GM19351 (cell line): ENCODE data around the gene KCNMA1.
"Not testable (repeated sequence)": the region's sequence is repeated elsewhere in the genome, so short reads cannot be mapped to it uniquely, and the experiment has no call there.

Experiments used
- ATAC-seq: cut with Tn5 transposase; IDR thresholded peaks from one replicate; pipeline ENCODE4 v1.9.1; 2021; ENCODE audit warnings: mild to moderate bottlenecking, moderate library complexity; ENCODE audit not compliant: unreplicated experiment

Gene KCNMA1

GRCh38 chr10:77355844-77356243, 281.8 kb downstream of the KCNMA1 start:
- ATAC-seq: no peak

GRCh38 chr10:77351386-77351785, 286.2 kb downstream of the KCNMA1 start:
- no peak for ATAC-seq

DNA sequence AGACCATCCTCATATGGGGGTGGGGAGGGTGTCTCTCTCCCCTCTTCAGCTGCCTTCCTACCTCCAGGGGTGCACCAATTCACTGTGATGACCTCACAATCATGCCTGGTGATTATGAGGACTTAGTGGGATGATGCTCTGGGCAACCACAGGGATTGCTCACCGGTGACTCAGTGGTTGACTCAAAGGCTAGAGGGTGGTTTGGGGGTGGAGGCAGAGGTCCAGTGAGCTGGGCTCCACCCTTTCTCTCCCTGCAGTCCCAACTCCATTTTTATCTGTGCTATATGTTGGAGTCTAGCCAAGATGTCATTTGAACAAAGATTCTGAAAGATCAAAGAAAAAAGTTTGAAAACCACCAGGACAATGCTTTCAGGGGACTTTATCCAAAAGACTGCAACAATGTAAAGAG, 286.9 kb downstream of the KCNMA1 start:
- ATAC-seq: no peak

DNA sequence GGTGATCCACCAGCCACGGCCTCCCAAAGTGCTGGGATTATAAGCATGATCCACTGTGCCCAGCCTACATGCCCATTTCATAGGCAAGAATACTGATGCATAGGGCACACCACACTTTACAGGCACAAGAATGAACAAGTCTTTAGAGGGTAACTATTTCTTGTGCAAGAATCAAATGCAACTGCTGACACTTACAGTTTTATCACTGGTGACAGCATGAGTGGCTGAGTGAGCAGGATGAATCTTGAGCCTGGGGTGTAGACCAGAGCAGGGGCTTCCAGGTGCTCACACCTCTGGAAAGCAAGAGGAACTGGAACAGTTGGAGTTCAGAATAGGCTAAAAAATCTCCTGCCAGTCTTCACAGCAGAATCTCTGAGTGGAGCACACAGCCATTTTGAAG, 287.5 kb downstream of the KCNMA1 start:
- no peak for ATAC-seq

DNA sequence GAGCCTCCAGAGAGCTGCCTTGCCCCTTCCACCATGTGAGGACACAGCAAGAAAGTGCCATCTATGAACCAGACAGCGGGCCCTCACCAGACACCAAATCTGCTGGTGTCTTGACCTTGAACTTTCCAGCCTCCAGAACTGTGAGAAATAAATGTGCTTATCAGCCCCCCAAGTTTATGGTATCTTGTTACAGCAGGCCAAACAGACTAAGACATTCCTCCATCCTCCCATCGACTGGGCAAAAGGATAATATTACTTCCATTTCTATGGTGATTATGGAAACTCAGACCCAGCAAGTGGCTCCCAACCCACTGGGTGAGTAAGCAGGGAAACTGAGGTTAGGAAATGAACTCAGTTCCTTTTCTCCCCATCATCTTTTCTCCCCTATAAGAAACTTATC, 288.4 kb downstream of the KCNMA1 start:
- ATAC-seq: no peak

- ATAC-seq: no peak
These were observed 288.9 kb downstream of the KCNMA1 start for GRCh38 chr10:77348751-77349150.

DNA sequence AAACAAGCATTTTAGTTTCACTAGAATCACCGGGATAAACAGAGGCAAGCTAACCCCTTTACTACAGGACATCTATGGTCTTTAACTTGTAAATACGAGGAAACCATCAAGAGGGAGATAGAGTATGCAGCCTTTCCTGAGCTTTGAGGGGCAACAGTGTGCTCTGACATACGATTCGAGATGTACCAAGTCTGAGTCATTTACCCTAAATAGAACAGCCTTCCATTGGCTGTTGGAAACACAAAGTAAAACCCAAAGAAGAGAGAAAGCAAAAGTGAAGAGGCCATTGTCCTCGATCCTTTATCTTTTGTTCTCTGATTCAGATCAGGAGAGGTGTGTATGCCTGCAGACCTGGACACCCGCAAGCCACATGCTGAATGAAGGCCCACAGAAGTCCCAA, 289.5 kb downstream of the KCNMA1 start:
- ATAC-seq: no peak

DNA sequence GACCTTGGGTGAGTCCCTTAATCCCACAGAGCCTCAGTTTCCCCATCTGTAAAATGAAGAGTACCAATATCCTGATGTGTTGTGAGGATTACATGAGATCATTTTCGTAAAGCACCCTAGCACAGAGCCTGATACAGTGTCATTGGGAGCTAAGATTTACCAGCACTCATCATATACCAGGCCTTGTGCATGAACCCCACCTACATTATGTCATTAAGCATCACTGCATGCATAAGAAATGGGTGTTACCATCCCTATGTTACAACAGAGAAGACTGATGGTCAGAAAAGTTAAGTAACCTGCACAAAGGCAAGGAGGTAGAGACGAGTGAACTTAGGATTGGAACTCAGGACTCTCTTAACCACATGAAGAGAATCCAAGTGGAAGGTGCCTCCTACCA, 290.6 kb downstream of the KCNMA1 start:
- ATAC-seq: no peak

DNA sequence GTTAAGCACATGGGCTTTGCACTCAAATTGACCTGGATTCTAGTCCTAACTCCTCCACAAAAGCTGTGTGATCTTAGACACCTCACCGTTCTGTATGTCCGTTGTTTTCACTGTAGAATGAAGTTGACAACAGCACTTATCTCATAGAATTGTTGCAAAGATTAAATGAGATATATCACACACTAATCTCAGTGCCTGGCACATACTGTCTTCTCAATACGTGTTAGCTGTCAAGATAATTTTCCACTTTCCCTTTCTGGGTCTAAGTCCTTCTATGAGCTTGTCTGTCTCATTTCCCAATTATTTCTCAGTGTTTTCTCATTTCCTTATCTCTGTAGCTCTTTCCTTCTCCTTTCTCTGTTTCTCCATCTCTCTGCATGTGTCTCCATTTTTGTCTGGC, 296.6 kb downstream of the KCNMA1 start:
- ATAC-seq: no peak

DNA sequence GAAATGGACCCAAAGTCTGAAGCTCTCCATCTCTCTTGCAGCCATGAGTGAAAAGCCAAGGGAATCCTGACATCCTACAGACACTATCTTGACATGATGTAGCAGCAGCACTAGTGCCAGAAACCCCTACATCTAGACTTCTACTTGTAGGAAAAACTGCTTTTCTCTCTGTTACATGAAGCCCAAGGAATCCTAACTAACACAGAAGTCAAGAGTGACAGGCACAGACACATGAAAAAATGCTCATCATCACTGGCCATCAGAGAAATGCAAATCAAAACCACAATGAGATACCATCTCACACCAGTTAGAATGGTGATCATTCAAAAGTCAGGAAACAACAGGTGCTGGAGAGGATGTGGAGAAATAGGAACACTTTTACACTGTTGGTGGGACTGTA, 297.7 kb downstream of the KCNMA1 start:
- not testable (repeated sequence) for ATAC-seq

GRCh38 chr10:77339166-77339565, 298.4 kb downstream of the KCNMA1 start:
- no peak for ATAC-seq

DNA sequence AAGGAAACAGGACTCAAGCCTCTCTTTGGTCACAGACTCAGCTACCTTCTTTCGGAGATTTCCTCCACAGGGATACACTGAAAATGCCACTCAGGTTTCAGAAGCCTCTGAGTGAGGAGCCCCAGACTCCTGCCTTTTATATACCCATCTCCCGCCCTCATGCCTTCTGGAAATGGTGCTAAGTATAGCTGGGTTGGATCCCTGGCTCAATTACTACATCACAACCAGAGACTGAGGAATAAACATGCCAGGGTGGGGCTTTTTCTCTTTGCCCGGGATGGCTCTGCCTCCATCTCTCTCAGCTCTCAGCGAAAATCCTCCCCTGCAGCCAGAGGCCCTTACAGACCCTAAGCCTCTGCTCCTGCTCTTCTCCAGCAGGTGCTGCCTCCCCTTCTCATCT, 299.5 kb downstream of the KCNMA1 start:
- no peak for ATAC-seq

DNA sequence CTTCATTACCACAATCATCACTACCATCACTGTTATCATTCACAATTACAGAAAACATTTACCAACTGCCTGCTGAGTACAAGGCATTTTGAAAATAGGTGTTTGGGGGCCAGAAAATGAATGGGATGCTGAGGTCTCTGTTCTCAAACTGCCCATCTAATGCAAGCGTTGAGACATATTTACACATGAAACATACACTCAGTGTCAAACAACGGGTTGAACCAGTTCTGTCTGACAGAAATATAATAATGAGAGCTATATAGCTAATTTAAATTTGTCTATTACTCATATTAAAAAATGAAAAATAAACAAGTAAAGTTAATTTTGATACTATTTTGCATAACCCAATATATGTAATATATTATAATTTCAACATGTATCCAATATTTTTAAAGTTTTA, 303.1 kb downstream of the KCNMA1 start:
- no peak for ATAC-seq

DNA sequence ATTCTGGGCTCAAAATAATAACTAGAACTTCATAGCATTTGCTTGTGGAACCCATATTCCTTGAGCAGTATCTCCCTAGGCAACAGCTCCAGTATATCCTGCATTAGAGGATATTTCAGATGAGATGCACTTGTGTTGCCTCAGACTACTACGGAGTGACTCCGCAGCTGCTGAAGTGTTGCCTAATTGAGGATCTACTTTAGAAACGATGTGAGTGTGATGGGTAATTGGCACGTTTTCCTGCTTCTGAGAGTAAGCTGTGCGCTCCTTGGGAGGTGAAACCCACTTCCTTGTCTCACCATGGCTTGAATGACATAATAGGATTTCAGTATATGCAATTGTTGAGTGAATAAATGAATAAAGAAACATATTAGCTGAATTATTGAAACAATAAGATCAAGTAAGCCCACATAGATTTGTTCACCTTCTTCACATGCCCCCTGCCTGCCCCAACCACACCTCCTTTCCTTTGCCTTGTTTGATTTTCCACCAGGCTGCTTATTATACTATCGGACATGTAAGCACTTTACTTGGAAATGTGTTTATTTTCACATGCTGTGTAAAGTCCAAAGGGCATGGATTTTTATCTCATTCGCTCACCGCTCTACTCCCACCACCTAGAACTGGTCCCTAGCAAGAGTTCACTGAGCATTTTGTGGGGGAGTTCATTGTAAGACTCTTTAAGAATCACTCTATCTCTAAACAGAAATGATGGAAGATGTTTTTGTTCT, 303.8 kb downstream of the KCNMA1 start:
- no peak for ATAC-seq

DNA sequence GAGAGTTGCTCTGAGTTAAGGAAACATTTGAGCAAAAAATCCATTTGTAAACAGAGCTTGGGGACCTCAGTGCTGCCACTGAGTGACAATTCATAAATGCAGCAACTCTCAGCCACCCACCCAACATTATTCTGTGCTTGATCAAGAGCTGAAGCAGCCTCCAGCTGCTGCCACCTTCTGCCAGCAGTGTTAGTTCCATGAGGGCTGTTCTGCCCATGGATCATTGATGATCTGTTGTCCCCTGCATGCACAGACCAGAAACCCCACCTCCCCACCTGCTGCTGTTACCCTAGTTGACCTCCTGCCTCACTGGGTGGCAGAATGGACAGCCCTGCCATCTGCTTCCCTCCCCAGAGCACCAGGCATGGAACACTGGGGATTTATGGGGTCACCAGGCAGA, 305.4 kb downstream of the KCNMA1 start:
- ATAC-seq: no peak

DNA sequence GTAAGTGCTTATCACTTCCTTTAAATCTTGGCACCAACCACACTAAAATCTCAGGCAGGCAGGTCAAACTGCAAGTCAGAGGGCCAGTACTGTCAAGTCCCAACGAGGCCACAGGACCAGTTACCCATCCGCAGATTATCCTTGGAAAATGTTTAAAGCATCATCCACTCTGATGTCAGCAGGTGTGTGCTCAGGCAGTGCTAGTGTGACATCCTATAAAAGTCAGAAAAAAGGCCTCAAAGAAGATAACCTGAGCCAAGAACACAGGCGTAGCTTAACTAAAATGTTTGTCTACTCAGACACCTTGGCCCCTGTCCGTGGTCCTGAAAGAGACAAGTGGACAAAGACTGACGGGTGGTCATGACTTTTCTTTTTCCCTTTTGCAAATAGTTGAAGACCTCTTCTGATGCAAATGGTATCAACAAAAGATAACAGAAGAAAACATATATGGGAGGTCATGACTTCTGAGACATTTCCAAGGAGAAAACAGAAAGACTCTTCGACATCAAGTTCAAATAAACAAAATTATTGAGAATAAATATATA, 309.3 kb downstream of the KCNMA1 start:
- no peak for ATAC-seq

DNA sequence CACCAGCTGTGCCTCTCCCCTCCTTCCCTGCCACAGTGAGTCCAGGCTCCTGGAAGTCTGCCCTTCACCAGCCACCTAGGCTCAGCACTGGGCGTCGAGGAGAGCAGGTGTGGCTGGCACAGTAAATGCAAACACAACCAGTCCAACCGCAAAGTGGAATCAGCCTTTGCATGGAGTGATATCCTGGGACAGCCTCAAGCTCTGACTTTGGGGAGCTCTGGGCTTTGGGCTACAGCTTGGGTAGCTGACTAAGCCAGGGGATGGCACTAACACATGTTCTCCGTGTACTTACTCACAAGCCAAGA, 312.4 kb downstream of the KCNMA1 start:
- no peak for ATAC-seq

- no peak for ATAC-seq
These were observed 315.8 kb downstream of the KCNMA1 start for GRCh38 chr10:77321838-77322237.

DNA sequence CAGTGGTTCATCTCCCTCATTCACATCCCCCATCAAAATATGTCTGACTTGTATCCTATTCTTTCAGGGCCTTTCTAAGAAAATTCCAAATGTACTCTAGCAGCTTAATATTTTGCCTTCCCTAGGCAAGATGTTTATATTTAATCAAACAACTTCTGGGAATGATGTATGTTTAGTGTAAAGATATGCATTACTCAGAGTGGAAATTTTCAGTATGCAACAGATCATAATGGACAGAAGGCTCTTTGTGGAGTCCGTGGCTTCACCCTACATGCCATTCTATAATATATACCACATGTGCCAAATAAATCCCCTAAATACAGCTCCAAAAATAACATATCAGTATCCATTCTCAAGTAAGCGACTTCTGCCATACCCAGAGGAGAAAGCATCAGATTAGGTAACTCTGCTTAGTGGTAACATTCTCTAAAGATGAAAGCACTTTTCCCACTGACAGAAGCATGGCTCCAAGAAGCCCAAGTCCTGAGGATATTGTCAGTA, 316.6 kb downstream of the KCNMA1 start:
- no peak for ATAC-seq

DNA sequence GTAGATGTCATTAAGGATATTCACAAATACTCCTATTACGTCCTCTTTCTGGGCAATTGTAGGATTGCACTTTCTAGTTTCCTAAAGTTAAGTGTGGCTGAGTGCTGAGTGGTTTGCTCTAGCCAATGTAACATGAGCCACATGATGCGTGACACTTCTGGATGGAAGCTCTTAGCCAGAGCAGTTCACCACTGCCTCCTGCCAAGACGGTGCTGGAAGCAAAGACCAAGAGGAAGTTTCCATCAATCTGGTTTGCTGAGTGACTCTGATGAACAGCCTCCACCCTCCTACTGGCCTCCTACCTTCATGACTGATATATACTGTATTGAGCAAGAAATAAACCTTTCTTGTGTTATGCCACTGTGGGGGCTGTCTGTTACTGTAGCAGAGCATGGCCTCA, 318.1 kb downstream of the KCNMA1 start:
- ATAC-seq: no peak

GRCh38 chr10:77318739-77319138, 318.9 kb downstream of the KCNMA1 start:
- no peak for ATAC-seq

GRCh38 chr10:77317221-77317620, 320.4 kb downstream of the KCNMA1 start:
- ATAC-seq: no peak
